ENCODE data around the gene ILDR2.

ILDR2 gene

DNA sequence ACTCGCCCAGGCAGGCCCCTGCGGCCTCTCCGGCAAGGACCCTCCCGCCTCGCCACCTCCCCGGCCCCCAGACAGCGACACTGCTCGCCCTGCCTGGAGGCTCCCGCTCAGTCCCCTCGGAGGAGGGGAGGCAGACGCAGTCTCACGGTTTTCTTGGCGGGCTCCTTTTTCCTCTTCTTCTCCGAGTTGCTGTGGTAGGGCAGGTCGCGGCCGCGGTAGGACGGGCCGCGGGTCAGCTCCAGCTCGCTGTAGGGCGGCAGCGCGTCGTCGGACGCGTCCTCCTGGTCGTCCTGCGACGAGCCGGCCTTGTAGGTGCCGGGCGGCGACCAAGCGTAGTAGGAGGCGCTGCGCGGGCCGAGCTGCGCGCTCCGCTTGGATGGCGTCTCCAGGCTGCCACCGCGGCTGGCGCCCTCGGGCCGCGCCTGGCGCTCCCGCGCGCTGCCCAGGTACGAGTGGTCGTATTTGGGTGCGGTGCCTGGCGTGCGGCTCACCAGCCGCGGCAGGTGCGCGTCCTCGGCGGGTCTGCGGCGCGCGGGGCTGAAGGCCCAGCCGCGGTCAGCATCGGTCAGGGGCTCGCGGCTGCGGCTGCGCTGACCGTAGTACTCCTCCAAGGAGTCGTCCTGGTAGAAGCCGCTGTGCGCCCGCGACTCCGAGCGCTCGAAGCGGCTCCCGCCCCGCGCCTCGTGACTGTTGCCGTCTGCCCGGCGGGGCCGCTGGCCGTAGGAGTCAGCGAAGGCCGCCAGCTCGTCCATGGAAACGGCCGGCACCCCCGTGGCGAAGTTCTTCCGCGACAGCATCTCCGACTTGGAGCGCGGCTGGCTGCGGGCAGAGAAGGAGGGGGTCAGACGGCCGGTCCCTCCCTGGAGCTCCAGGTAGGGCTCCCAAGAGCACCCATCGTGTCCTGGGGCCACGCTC is 54.5 kb downstream of the ILDR2 start:
- DNase-seq: no peak

DNA sequence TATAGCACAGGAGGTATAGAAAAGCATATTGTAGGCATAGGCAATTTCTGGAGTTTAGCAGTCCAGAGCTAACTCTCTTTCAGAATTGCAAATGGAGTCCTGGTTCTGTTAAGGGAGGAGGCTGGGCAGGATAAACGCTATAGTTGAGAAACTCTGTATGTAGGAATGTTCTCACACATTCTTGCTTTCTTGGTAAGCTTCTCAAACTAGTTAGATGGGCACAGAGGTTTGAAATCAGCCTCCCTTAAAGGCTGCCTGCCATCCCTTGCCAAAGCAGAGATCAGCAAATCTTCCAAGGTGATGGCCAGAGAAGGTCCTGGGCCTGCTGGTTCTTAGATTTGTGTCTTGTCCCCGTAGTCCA is 56.4 kb downstream of the ILDR2 start:
- no peak for DNase-seq

DNA sequence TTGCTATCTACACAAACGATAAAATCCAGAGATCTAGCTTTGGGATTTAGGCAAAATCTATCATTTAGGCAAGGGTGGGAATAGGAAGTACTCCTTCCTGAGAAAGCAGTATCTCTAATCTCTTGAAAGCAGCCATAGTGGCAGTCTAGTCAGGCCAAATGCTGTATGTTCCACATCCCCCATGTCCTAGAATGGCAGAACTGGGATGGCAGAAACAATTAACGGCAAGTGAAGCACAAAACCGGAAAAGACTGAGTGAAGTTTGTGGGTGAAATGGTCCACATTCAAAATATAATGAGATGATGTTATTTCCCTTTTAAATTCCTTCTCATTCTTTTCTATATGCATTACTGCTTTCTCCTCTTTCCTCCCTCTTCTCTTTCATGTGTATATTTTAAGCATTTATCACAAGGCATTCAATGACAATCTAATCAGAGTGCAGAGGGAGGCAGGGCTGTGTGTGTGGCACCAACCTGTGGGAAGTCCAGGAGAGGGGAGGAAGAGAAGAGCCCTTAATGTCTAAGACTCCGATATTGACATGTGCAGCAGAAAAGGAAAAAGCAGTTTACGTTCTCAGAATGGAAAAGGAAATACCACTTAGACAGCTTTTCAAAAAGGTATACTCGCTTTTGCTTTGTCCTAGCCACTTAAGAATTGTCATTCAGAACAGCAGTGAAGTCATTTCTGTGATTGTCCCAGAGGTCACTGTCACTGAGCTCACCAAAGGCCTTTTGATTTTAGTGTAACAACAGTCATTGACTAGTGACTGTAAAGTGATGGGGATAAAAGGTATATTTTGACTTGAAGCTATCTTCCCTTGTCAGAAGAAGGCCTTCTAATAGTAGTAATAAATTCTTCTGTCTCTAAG is 57.0 kb downstream of the ILDR2 start:
- no peak for DNase-seq

DNA sequence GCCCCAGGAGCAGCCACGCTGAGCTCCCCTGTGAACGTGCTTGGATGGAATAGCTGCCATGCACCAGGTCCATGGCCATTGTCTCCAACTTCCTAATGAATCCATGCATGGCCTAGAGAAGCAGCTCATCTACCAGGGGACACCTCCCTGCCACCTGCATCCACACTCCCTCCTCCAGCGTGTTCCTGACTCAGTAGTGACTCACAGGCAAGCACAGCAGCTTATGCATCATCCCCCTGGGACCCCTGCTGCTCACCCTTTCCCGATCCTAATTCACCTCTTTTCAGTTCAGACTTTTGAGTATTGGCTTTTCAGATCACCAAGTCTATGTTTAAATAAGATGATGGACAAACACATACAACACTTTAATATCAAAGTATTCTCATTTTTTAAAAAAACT is 59.4 kb downstream of the ILDR2 start:
- DNase-seq: no peak

DNA sequence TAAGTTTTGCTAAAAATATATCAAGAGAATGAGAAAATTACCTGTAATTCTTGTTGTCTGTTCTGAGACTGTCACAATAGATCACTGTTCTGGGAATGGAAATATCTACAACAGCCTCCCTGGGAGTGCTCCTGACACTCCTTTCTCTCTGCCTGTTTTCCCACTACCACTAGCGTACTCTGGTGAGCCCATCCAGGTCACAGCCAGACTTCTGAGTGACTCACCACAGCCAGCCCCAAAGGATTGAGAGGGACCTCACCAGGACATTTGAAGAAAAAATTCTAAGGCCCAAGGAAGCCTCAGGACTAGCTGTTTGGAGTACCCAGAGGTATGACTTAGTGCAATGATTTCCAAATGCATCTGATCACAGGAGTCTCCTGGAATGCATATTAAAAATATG is 60.3 kb downstream of the ILDR2 start:
- no peak for DNase-seq

DNA sequence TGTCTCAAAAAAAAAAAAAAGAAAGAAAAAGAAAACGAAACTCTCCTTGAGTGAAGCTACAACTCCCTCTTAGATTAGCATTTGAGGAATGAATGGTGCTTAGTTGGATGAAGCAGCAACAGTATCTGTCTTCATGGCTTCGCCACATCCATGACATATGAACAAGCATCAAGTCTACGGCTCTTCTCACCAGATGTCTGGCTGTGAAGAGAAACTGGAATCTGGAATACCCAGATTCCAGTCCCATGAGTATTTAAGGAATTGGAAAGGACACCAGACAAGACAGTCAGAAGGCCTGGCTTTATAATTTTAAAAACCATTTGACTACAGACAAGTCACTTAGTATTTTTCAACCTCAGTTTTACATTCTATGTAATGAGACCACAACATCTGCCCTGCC is 61.2 kb downstream of the ILDR2 start:
- no peak for DNase-seq

DNA sequence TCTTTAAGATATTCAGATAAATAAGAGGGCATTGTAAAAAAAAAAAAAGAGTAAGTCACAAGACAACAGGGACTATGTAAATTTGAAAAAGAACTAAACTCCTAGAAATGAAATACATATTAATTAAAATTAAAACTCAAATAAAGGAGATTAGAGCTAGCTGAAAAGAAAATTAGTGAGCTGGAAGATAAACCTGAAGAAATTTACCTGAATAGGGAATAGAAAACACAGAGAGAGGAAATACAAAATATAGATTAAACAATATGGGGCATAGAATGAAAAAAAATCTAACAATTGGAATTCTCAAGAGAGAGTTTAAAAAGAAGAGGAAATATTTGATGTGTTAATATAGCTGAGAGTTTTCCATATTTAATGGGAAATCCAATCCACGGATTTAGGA is 63.7 kb downstream of the ILDR2 start:
- no peak for DNase-seq

DNA sequence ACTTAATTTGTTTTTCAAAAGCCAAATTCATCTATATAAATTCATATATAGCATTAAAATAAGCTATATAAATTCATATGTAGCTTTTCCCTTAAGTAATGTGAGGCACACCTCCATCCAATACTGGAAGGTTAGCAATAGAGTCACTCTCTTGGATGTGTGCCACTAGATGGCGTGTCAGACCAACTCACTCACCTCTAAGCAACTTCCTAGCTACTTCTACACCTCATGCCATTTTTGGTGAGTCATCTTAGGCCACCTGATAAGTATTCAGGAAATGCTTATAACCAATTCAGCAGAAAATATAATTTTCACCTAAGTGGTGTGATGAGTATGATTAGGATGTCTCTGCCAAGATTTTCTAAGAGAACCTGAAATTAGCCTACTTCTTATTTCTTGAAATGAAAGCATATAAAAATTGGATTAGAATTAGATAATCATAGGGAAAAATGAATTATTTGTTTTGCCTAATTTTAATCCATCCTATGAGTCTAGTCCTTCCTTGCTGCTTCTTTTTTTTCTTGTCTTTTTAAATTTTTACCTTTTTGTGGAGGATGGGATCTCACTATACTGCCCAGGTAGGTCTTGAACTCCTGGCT is 64.8 kb downstream of the ILDR2 start:
- DNase-seq: peak; percentile 55

DNA sequence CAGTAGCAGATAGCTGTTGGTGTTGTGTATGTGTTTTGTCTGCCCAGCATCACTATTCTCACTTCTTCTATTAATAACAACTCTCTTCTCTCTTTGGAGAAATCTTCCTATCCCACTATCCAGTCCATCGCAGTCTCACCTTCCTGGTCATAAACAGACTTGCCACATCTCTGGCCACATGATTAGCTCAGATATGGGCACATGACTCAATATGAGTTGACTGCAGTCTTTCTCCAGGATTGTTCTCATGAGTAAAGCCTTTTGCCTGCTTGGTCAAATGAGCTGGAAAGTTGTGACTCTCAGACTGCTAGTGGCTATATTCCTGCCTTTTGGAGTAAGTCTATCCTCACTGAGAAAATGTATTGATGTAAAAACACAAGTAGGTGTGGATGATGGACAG is 66.4 kb downstream of the ILDR2 start:
- no peak for DNase-seq

DNA sequence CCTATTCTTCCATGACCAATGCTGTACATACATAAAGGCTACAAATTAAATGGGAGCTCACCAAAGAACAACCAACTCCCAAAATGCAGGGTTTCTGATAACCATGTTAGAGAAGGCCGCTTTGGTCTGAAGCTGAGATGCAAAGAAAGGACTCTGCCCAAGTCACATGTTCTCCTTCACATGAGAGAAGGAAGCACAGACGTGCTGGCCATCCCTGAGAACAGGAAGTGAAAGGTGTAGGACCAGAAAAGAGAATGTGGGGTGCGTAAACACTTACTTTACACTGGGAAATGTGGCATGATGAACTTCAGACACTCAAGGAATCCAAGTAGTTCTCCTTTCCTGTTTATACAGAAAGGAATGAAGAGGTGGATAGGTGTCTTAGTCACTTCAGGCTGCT is 67.6 kb downstream of the ILDR2 start:
- no peak for DNase-seq

DNA sequence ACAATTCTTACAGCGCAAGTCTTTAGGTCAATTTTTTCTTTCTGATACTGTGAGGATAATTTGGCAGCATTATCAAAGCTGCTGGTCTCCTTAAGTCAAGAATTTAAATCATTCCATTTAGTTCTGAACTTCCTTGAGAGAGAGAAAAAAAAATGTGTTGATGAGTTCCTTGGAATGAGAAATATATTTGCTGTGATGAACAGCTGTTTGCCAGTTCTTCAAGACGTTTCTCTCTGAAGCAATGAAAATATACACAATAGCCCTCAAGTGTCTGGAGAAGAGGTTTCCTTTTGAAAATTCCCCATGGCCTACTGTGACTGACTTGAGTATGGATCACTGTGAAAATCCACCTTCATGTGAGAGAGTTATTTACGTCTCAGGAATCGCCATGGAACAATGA is 68.3 kb downstream of the ILDR2 start:
- no peak for DNase-seq

DNA sequence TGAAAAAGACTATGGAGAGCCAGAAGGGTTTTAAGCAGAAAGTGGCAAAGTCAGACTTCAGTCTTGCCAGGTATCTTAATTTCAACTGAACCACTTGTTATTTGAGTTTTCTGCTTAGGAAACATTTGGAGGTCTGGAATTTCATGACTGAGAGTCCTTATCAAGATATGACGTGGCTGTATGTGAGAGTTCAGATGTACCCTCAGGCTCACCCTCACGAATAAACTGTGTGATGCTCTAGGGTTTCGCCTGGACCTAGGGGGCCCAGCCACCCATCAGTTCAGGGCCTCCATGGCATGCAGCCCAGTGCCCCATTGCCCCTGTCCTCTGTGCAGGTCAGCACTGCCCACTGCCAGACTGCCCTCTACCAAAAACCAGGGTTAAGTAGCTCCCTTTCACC is 68.7 kb downstream of the ILDR2 start:
- DNase-seq: no peak

DNA sequence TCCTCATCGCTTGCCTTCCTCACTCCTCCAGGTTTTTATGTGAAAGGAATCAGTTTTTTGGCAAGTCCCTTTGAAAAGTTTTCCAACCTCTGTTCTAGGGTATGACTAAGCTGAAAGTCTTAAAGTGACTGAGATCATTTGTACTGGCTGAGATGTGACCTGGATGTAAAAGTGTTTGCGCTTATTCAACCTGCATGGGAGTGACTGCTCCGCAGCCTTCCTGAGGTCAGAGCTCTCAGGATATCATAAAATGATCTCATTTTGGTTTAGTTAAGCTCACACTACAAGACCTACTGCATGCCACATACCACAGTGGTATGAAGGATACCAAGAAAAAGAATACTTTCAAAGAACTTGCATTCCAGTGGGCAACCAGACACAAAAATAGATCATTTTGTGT is 69.4 kb downstream of the ILDR2 start:
- no peak for DNase-seq

DNA sequence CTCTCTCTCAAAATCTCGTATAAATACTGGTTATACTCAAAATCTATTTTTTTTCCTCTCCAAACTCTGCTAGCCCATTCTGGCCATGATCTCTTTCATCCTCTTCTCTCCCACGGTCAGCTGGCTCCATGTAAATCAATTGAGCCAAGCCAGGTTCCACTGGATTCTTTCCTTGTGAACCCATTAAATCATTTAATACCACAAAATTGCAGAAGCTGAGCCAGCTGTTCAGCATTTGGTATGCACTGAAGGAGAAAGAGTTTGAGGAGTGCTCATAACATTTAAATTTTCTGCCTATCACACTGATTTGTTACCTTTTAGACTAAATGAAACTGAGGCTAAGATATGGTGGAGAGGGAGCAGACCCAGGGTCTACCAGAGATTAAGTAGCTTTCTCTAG is 70.2 kb downstream of the ILDR2 start:
- DNase-seq: no peak

DNA sequence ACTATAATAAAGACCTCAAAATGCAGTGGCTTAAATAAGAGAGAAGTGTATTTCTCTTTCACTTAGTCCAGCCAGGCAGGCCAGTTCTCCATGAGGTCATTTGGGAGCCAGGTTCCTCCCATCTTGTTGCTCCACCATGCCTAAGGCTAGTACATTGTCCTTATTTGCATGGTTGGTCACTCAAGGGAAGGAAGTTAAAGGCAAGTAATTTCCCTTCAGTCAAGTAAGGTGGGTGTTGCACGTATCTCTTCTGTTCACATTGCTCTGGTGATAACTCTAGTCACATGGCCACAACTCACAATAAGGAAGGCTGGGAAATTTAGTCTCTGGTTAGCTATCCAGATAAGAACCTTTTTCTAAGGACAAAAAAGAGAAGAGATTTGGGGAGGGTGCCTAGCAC is 72.1 kb downstream of the ILDR2 start:
- DNase-seq: no peak

DNA sequence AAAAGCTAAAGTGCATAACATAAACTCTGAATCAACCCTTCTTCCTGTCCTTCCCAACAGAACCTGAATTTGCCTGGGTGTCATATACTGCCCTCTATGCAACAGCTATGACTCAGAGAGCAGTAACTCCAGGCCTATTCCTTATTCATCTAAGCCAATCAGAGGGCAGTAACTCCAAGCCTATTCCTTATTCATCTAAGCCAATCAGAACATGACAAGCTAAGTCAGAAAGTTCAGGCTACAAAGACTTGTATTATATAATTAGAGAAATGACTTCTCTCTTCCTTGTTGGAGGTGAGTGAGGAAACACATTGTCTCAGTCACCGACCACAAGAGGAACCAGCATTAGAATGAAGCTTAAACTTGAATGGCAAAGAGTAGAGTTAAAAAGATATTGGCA is 73.1 kb downstream of the ILDR2 start:
- DNase-seq: peak; percentile 3

DNA sequence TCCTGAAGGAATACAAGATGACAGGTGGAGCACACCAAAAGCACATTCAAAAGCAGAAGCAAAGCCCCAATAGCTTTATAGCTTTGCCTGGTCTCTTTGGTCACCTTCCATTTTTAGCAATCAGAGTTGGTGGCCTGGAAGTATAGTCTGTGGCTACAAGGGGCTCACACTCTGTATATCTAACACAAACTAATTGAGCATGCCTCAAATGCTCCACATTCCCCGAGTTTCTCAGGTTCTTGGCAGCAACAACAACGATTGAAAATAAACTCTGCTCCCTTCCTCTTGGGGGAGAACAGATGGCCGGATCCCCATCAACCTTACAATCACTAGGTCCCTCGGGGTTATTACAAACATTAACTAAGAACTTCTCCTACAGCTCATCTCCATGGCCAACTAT is 74.4 kb downstream of the ILDR2 start:
- DNase-seq: no peak

DNA sequence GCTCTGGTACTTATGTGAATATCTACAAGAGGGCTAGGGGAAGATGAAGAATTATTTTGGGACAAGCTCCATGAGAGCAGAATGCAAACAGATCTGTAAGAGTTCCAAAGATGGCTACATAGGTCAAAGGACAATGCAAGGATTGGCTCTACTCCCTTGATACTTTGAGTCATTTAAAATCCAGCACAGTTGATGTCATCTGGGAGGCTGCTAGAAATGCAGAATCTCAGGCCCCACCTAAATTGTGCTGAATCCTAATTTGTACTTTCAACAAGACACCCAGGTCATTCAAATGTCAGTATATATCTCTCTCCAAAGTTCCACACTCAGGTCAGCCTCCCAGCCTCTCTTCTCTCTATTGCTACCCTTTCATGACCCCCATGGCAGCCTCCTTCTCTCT is 75.6 kb downstream of the ILDR2 start:
- DNase-seq: no peak

DNA sequence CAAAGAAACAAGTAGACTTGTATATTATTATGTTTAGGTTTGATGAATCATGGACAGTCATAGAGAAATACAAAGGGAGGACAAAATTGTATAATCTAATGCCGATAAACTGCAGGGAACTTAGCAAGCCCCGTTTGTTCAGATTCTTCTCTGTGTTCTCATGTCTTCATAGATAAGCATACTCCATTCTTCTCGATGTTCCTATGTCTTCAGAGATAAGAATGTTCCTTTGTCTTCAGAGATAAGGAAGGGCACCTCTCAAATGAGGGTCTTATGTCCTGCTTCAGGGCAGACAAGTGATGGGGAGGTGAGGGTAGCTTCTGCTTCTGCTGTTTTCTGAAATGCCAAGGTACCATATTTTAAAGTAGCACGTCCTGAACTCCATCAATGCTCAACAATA is 79.6 kb downstream of the ILDR2 start:
- DNase-seq: no peak

DNA sequence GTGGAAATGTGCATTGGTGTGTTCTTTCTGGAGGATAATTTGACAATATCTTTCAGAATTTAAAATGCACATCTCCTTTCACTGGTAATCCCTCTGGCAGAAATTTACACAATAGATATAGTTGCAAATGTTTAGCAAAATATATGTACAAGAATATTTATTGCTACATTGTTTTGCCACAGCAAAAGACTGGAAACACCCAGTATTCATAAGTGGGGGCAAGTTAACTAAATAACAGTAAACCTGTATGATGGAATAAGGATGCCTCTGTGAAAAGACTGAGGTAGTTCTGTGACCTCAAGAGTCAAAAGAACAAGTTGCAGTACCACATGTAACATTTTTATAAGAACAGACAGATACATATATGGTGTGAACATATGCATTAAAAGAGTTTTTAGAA is 85.6 kb downstream of the ILDR2 start:
- DNase-seq: no peak

DNA sequence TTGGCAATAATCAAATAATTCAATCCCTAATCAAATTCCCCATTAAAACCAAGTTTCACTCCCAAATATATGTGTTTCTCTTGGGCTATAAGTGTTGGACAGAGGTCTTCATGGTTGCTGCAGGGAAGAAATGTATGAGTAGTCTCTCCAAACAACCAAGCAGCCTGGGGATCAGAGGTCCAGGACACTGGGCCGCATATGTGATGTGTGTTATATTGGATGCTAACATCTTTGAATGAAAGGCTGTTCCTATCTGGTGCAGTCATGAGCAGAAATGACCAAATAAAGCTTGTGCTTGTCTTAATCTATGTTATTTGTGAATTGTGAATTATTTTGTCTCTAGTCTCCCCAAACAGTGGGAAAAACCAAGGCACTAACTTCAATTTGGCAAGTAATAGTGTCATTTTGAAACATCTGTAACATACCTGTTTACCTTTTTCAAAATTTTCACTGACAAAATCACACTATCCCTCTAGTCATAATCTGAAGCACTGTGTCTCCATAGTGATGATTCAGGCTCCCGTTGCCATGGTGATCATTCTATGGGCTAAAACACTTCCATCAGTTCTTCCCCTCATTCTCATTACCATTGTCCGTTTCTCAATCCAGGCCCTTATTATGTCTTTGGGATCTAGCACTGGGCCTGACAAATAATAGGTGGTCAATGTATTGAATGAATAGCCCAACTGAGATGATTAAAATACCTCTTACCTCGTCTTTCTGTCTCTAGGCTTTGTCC is 86.8 kb downstream of the ILDR2 start:
- DNase-seq: no peak

DNA sequence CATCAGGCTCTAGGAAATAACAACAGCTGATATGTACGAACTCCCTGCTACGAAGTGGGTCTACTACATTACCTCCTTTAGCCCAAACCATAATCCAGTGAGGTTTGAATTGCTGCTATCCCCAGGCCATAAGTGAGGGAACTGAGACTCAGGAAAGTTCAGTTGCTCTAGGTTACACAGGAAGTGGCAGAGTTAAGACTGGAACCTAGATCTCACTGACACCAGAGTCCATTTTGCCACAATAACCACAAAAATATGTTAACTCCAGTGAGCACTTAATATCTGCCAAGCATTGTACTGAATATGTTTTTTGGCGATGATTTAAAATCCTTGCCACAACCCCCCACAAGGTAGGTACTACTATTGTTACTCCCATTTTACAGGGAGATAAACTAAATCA is 90.4 kb downstream of the ILDR2 start:
- no peak for DNase-seq

DNA sequence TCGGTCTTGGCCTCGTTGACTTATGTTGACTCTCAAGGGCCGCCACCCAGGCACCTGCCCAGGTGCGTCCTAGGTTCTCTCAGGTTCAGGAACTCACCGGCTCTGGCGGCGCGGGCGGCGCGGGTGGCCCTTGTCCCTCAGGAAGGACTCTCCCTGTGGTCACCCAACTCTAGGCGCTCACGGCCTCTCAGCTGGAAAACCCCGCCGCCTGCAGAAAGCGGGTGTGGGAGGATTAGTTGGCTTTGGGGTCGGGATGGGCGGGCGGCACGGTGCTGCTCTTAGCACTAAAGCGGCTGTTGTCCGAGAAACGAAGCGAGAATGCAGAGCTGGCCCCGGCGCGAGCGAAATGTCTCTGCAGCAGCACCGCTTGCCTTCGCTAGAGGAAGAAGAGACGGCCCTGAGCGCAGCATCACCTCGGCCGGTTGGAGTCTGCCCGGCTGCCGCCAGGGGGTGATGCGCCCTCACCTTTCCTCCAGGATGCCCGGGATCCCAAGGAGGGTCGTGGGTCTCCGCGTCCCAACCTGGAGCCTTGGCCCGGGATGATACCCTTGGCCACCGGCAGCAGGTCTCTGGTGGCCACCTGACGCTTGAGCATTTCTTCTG is 91.2 kb downstream of the ILDR2 start:
- no peak for DNase-seq

Measured in GF-D8 (cell line).